HepG2 (cell line): ENCODE data around the gene MAP1LC3C. TPM values are rescaled to one million over a fixed set of nuclear protein-coding genes. Genes with fewer than 3 reads are reported as not detected.
A peak's percentile ranks its signal among the peaks of the same experiment; 100 is the strongest.

Source experiments
- ATAC-seq: fragments of 200-7000 bp; cut with Tn5 transposase; 3 replicates; pipeline ENCODE4 v1.9.1; 2020; ENCODE audit warnings: mild to moderate bottlenecking, moderate library complexity
- BruUV-seq: library from RNA; stranded (reverse); fragments of 400-500 nt; replicated peaks from 2 replicates; lab custom pipeline; 2021; lab: Mats Ljungman, UMichigan
- CTCF ChIA-PET: fragments of 300-600 bp; formaldehyde crosslinking; extraction: SDS; loops from one replicate; lab custom pipeline; 2021; ENCODE audit warnings: low total read pairs, inconsistent platforms, low intra/inter-chr PET ratio; lab: Yijun Ruan, JAX
- POLR2A ChIA-PET: fragments of 350-600 bp; sonication (Branson Sonifier 250); formaldehyde crosslinking; loops from one replicate; lab custom pipeline; 2020; ENCODE audit warnings: antibody characterized with exemption, inconsistent platforms; lab: Yijun Ruan, JAX
- DNase-seq: peaks from one replicate; pipeline ENCODE4 v3.0.0-alpha.2; 2015; ENCODE audit warnings: low spot score
- FAIRE-seq: peaks from 3 replicates; lab custom pipeline; 2011; peaks lifted over from hg19 to GRCh38; lab: Jason Lieb, UNC
- H2AFZ ChIP-seq: one replicate; pipeline ENCODE4 v1.6.1; 2011; ENCODE audit warnings: low read length, inconsistent platforms
- H3K27ac ChIP-seq: fragments of 300-600 bp; 3 replicates; pipeline ENCODE4 v1.8.0; 2011; ENCODE audit warnings: mixed run types, mild to moderate bottlenecking, mixed read lengths, low read length, inconsistent platforms; ENCODE audit not compliant: insufficient read depth; ENCODE audit errors: extremely low read length
- H3K27me3 ChIP-seq, 2 experiments: fragments of 200-600 bp in 1 of 2; 2 replicates in 1 of 2; 3 replicates in 1 of 2; pipeline versions ENCODE4 v1.6.0 to v1.8.0; 2011; ENCODE audit warnings: low read length in 2 of 2, mild to moderate bottlenecking in 2 of 2, moderate library complexity in 2 of 2, inconsistent platforms in 1 of 2; ENCODE audit not compliant: insufficient read depth in 2 of 2, control insufficient read depth in 1 of 2
- H3K36me3 ChIP-seq, 2 experiments: fragments of 200-600 bp in 1 of 2; replicated peaks in 1 of 2; 2 replicates in 1 of 2; 3 replicates in 1 of 2; pipeline versions ENCODE4 v1.5.1 to v1.8.0; 2011; ENCODE audit warnings: low read length in 2 of 2, inconsistent platforms in 1 of 2; ENCODE audit not compliant: insufficient read depth in 2 of 2, control insufficient read depth in 1 of 2
- H3K4me1 ChIP-seq: 2 replicates; pipeline ENCODE4 v1.5.1; 2012; ENCODE audit warnings: low read length, inconsistent platforms; ENCODE audit not compliant: insufficient read depth
- H3K4me2 ChIP-seq: 2 replicates; pipeline ENCODE4 v1.6.0; 2011; ENCODE audit warnings: low read depth, low read length, inconsistent platforms
- H3K4me3 ChIP-seq, 3 experiments: fragments of 200-600 bp in 1 of 3; sonication (generic), shearing (Covaris generic) in 1 of 3; replicated peaks in 1 of 3; 2 replicates each; pipeline ENCODE4 v1.5.1; 2011 to 2016; ENCODE audit warnings: low read length in 3 of 3, inconsistent platforms in 2 of 3, low read depth in 2 of 3, mild to moderate bottlenecking in 2 of 3, control low read depth in 1 of 3, mixed read lengths in 1 of 3; ENCODE audit not compliant: insufficient read depth in 1 of 3
- H3K79me2 ChIP-seq: one replicate; pipeline ENCODE4 v1.6.1; 2011; ENCODE audit warnings: low read length, inconsistent platforms; ENCODE audit not compliant: insufficient read depth
- H3K9ac ChIP-seq: 2 replicates; pipeline ENCODE4 v1.6.0; 2011; ENCODE audit warnings: mild to moderate bottlenecking, low read depth, low read length, inconsistent platforms; ENCODE audit not compliant: insufficient read depth
- H3K9me3 ChIP-seq: 2 replicates; pipeline ENCODE4 v1.5.1; 2012; ENCODE audit warnings: mild to moderate bottlenecking, low read length
- H4K20me1 ChIP-seq: 2 replicates; pipeline ENCODE4 v1.6.0; 2011; ENCODE audit warnings: inconsistent platforms, mild to moderate bottlenecking, low read length, moderate library complexity; ENCODE audit not compliant: insufficient read depth
- GABPA ChIP-seq, 2 experiments: IDR thresholded peaks; 2 replicates each; pipeline ENCODE4 v1.6.1; 2011 to 2016; ENCODE audit warnings: low read depth in 2 of 2, low read length in 1 of 2, missing biosample characterization in 1 of 2, missing genetic modification characterization in 1 of 2
- GABPB1 ChIP-seq: IDR thresholded peaks from 2 replicates; pipeline ENCODE4 v1.6.1; 2016; ENCODE audit warnings: mild to moderate bottlenecking, missing genetic modification reagents, moderate library complexity, missing compliant biosample characterization
- HNF4A ChIP-seq: sonication (generic); formaldehyde crosslinking; IDR thresholded peaks from 2 replicates; pipeline ENCODE4 v1.4.0; 2020; ENCODE audit warnings: missing genetic modification reagents
- KLF12 ChIP-seq: sonication (generic); formaldehyde crosslinking; IDR thresholded peaks from 2 replicates; pipeline ENCODE4 v1.4.0; 2020; ENCODE audit warnings: missing genetic modification reagents, borderline replicate concordance
- NFE2 ChIP-seq: sonication (generic); formaldehyde crosslinking; IDR thresholded peaks from 2 replicates; pipeline ENCODE4 v1.4.0; 2020; ENCODE audit warnings: missing genetic modification reagents
- TEAD2 ChIP-seq: sonication (generic); formaldehyde crosslinking; IDR thresholded peaks from 2 replicates; pipeline ENCODE4 v1.9.0; 2021; ENCODE audit warnings: missing genetic modification reagents
- TOPORS ChIP-seq: sonication (generic); formaldehyde crosslinking; IDR thresholded peaks from 2 replicates; pipeline ENCODE4 v1.8.0; 2023; ENCODE audit warnings: mild to moderate bottlenecking, missing genetic modification reagents
- ZFX ChIP-seq: sonication (generic); formaldehyde crosslinking; IDR thresholded peaks from 2 replicates; pipeline ENCODE4 v1.4.0; 2020; ENCODE audit warnings: mild to moderate bottlenecking, low read depth, missing genetic modification reagents, moderate library complexity
- ZNF253 ChIP-seq: sonication (generic); formaldehyde crosslinking; IDR thresholded peaks from 2 replicates; pipeline ENCODE4 v1.8.0; 2022; ENCODE audit warnings: mild to moderate bottlenecking, missing genetic modification reagents, borderline replicate concordance
- ZNF446 ChIP-seq: sonication (generic); formaldehyde crosslinking; IDR thresholded peaks from 2 replicates; pipeline ENCODE4 v1.5.0; 2020; ENCODE audit warnings: mild to moderate bottlenecking, missing genetic modification reagents
- ZNF670 ChIP-seq: sonication (generic); formaldehyde crosslinking; IDR thresholded peaks from 2 replicates; pipeline ENCODE4 v1.8.0; 2022; ENCODE audit warnings: mild to moderate bottlenecking, missing genetic modification reagents, borderline replicate concordance
- WGBS: methylation state at CpG from one replicate; pipeline ENCODE4 v1.1.6; 2017; ENCODE audit warnings: low lambda C conversion rate; 5-methylcytosine and 5-hydroxymethylcytosine counted together
- in situ Hi-C: cut with HindIII; loops from 2 replicates; pipeline ENCODE4 v1.10.0; 2017; ENCODE audit warnings: low pct_unique_long_range_greater_than_20kb; ENCODE audit not compliant: extremely low pct_ligation_motif_present
- intact Hi-C: fragments of 100-400 bp; cut with micrococcal nuclease; formaldehyde crosslinking; loops from one replicate; pipeline ENCODE4 v1.10.0; 2022; ENCODE audit not compliant: unreplicated experiment
- polyA plus RNA-seq, 8 experiments: library from polyadenylated mRNA; depleted of rRNA in 3 of 8; stranded (reverse) in 7 of 8; unstranded in 1 of 8; fragments of >200 nt; fragmentation: Illumina TruSeq in 4 of 8; extraction: Trizol in 4 of 8; gene quantifications; 2 replicates each; pipeline versions ENCODE4 v1.2.1 to v1.2.3, GENCODE V29; 2011 to 2016; ENCODE audit warnings: low read depth in 4 of 8, missing spikeins in 1 of 8, mixed read lengths in 1 of 8; ENCODE audit not compliant: insufficient read depth in 1 of 8
- total RNA-seq, 5 experiments: library from RNA; depleted of rRNA; stranded (reverse); fragments of >200 nt; fragmentation: Illumina TruSeq; extraction: Trizol; gene quantifications; 2 replicates each; pipeline ENCODE4 v1.2.3, GENCODE V29; 2016; ENCODE audit warnings: low read depth in 1 of 5
- TF ChIP-seq, protein P1 (sequence below): sonication (generic); formaldehyde crosslinking; IDR thresholded peaks from 2 replicates; pipeline ENCODE4 v1.4.0; 2020; ENCODE audit warnings: mild to moderate bottlenecking, missing genetic modification reagents
- TF ChIP-seq, protein P2 (sequence below): sonication (generic); formaldehyde crosslinking; IDR thresholded peaks from 2 replicates; pipeline ENCODE4; 2020; ENCODE audit warnings: missing genetic modification reagents, mild to moderate bottlenecking, borderline replicate concordance
- TF ChIP-seq, protein P3 (sequence below): sonication (generic); formaldehyde crosslinking; conservative IDR thresholded peaks from 2 replicates; pipeline ENCODE4 v1.8.0; 2022; ENCODE audit warnings: missing genetic modification reagents
- TF ChIP-seq, protein P4 (sequence below): sonication (generic); formaldehyde crosslinking; IDR thresholded peaks from 2 replicates; pipeline ENCODE4 v1.8.1; 2023; ENCODE audit warnings: mild to moderate bottlenecking, inconsistent platforms, moderate library complexity, missing genetic modification reagents, borderline replicate concordance
- TF ChIP-seq, protein P5 (sequence below): sonication (generic); formaldehyde crosslinking; IDR thresholded peaks from 2 replicates; pipeline ENCODE4 v1.4.0; 2020; ENCODE audit warnings: missing genetic modification reagents

The MAP1LC3C gene
- total and polyA plus RNA-seq, 2 of the 13 experiments (the other 11 are each of a cell fraction or from before 2014, with no cell fraction given) = not detected

DNA sequence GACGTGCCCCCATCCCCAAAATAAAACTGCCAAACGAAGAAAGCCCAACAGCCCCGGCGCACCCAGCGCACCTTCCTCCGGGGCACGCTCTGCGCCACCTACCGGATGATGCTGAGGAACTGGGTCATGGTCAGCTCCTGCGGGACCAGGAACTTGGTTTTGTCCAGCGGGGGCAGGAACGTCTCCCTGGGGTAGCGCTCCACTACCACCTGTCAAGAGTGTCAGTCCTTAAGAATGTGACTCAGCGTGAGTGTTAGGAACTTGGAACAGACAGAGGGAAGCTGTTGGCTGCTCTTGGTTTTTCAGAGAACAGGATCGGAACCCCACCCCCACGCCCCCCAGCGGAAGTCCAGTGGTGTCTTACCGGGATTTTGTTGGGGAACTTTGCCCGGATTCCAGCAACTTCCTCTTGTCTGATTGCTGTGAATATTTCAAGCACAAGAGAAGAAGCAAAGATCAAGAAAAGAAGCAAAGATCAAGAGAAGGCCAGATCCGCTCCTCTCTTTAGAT, 431 bp downstream of the MAP1LC3C start:
- DNase-seq = peak; percentile 23
- peak overlapping the region; percentile 56 for H3K4me2 ChIP-seq
- no peak overlapping the region for H3K27ac ChIP-seq
- H3K9ac ChIP-seq = no peak overlapping the region
- in situ Hi-C loops (loop anchor here (25.0 kb wide), 1 partner anchor 461 kb away; the partner anchor contains the start of gene KMO), intact Hi-C loops (loop anchor here (1.0 kb wide), 2 partner anchors 383 to 467 kb away; no protein-coding TSS in a partner anchor)
- H3K4me3 ChIP-seq = peak overlapping the region in 2 of 3 experiments; percentile 24 to 53; a peak in 3 of 6 replicates
- POLR2A ChIA-PET = no interaction called here
- no peaks in the 10 kb centered on the region for H3K9me3 ChIP-seq
- H2AFZ ChIP-seq = no peak overlapping the region
- H3K36me3 ChIP-seq = no peaks in the 10 kb centered on the region
- no peaks in the 10 kb centered on the region for H3K79me2 ChIP-seq
- peaks cover 0 to 8% of the 10 kb centered on the region in 2 experiments; a peak in 1 of 5 replicates for H3K27me3 ChIP-seq
- WGBS = 32% methylated on average over 18 of the region's 20 CpGs
- CTCF ChIA-PET = interaction anchor here (2.4 kb wide), 1 partner anchor 102 kb away, joined by 23 read pairs; no protein-coding TSS in a partner anchor
- FAIRE-seq = peak; percentile 18
- no peaks in the 10 kb centered on the region for H3K4me1 ChIP-seq
- ATAC-seq = peak; percentile 93
- BruUV-seq = no TSS peak
- no peaks in the 10 kb centered on the region for H4K20me1 ChIP-seq
- TF ChIP-seq, protein P1, sequence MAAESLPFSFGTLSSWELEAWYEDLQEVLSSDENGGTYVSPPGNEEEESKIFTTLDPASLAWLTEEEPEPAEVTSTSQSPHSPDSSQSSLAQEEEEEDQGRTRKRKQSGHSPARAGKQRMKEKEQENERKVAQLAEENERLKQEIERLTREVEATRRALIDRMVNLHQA = no peak
- TF ChIP-seq GABPA (IDR thresholded peaks at IDR 0.05; ENCODE audit: low read depth, low read length) (no peak), GABPA (CRISPR knock-in tag; IDR thresholded peaks at IDR 0.05; ENCODE audit: low read depth) (peak; percentile 34; the same call in 1 of the 2 replicates), ZFX (CRISPR knock-in tag) (no peak), ZNF253 (no peak), TOPORS (CRISPR knock-in tag) (no peak), GABPB1 (CRISPR knock-in tag) (0 out of 2 replicates have a peak, but pooled peaks have one; percentile 29), KLF12 (peak; percentile 100), NFE2 (CRISPR knock-in tag) (no peak), HNF4A (CRISPR knock-in tag) (no peak), ZNF446 (CRISPR knock-in tag) (no peak), TEAD2 (CRISPR knock-in tag) (no peak), ZNF670 (CRISPR knock-in tag) (0 out of 2 replicates have a peak, but pooled peaks have one; percentile 16)
- TF ChIP-seq, protein P2, sequence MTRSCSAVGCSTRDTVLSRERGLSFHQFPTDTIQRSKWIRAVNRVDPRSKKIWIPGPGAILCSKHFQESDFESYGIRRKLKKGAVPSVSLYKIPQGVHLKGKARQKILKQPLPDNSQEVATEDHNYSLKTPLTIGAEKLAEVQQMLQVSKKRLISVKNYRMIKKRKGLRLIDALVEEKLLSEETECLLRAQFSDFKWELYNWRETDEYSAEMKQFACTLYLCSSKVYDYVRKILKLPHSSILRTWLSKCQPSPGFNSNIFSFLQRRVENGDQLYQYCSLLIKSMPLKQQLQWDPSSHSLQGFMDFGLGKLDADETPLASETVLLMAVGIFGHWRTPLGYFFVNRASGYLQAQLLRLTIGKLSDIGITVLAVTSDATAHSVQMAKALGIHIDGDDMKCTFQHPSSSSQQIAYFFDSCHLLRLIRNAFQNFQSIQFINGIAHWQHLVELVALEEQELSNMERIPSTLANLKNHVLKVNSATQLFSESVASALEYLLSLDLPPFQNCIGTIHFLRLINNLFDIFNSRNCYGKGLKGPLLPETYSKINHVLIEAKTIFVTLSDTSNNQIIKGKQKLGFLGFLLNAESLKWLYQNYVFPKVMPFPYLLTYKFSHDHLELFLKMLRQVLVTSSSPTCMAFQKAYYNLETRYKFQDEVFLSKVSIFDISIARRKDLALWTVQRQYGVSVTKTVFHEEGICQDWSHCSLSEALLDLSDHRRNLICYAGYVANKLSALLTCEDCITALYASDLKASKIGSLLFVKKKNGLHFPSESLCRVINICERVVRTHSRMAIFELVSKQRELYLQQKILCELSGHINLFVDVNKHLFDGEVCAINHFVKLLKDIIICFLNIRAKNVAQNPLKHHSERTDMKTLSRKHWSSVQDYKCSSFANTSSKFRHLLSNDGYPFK (CRISPR knock-in tag) = no peak
- TF ChIP-seq, protein P3, sequence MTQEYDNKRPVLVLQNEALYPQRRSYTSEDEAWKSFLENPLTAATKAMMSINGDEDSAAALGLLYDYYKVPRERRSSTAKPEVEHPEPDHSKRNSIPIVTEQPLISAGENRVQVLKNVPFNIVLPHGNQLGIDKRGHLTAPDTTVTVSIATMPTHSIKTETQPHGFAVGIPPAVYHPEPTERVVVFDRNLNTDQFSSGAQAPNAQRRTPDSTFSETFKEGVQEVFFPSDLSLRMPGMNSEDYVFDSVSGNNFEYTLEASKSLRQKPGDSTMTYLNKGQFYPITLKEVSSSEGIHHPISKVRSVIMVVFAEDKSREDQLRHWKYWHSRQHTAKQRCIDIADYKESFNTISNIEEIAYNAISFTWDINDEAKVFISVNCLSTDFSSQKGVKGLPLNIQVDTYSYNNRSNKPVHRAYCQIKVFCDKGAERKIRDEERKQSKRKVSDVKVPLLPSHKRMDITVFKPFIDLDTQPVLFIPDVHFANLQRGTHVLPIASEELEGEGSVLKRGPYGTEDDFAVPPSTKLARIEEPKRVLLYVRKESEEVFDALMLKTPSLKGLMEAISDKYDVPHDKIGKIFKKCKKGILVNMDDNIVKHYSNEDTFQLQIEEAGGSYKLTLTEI = no peak
- TF ChIP-seq, protein P4, sequence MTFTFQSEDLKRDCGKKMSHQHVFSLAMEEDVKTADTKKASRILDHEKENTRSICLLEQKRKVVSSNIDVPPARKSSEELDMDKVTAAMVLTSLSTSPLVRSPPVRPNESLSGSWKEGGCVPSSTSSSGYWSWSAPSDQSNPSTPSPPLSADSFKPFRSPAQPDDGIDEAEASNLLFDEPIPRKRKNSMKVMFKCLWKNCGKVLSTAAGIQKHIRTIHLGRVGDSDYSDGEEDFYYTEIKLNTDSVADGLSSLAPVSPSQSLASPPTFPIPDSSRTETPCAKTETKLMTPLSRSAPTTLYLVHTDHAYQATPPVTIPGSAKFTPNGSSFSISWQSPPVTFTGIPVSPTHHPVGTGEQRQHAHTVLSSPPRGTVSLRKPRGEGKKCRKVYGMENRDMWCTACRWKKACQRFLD (CRISPR knock-in tag) = no peak
- TF ChIP-seq, protein P5, sequence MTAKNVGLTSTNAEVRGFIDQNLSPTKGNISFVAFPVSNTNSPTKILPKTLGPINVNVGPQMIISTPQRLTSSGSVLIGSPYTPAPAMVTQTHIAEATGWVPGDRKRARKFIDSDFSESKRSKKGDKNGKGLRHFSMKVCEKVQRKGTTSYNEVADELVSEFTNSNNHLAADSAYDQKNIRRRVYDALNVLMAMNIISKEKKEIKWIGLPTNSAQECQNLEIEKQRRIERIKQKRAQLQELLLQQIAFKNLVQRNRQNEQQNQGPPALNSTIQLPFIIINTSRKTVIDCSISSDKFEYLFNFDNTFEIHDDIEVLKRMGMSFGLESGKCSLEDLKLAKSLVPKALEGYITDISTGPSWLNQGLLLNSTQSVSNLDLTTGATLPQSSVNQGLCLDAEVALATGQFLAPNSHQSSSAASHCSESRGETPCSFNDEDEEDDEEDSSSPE = no peak
